Endodermal cell (in vitro differentiated cells): ENCODE results near the gene REM1. TPM values are rescaled to one million over a fixed set of nuclear protein-coding genes. Genes with fewer than 3 reads are reported as not detected.

ENCODE experiments used
- DNase-seq: peaks from one replicate; pipeline ENCODE4 v3.0.0-alpha.2; 2017
- H3K27ac ChIP-seq: 2 replicates; pipeline ENCODE4 v1.5.1; 2013; ENCODE audit warnings: mild to moderate bottlenecking, low read depth, low read length, moderate library complexity
- H3K27me3 ChIP-seq: 2 replicates; pipeline ENCODE4 v1.6.1; 2013; ENCODE audit warnings: mild to moderate bottlenecking, low read length, moderate library complexity; ENCODE audit not compliant: insufficient read depth, control insufficient read depth, poor library complexity, severe bottlenecking
- H3K36me3 ChIP-seq: 2 replicates; pipeline ENCODE4 v1.7.0; 2013; ENCODE audit warnings: mild to moderate bottlenecking, low read length, moderate library complexity; ENCODE audit not compliant: control insufficient read depth, insufficient read depth
- H3K4me1 ChIP-seq: one replicate; pipeline ENCODE4 v1.7.0; 2013; ENCODE audit warnings: low read length; ENCODE audit not compliant: control insufficient read depth, insufficient read depth
- H3K4me3 ChIP-seq: 2 replicates; pipeline ENCODE4 v1.5.1; 2013; ENCODE audit warnings: mild to moderate bottlenecking, low read length, moderate library complexity
- H3K9ac ChIP-seq: 2 replicates; pipeline ENCODE4 v1.6.1; 2013; ENCODE audit warnings: mild to moderate bottlenecking, low read length, moderate library complexity; ENCODE audit not compliant: poor library complexity, severe bottlenecking; ENCODE audit errors: extremely low read depth
- H3K9me3 ChIP-seq: 2 replicates; pipeline ENCODE4 v1.6.1; 2013; ENCODE audit warnings: mild to moderate bottlenecking, low read length, moderate library complexity; ENCODE audit not compliant: control insufficient read depth
- H3K27ac Mint-ChIP-seq: 2 replicates; pipeline ENCODE4 v1.8.0; 2020; ENCODE audit warnings: mixed read lengths
- H3K27me3 Mint-ChIP-seq: 2 replicates; pipeline ENCODE4 v1.8.0; 2021; ENCODE audit warnings: mild to moderate bottlenecking, mixed read lengths; ENCODE audit not compliant: insufficient read depth
- H3K36me3 Mint-ChIP-seq: 2 replicates; pipeline ENCODE4 v1.8.0; 2020; ENCODE audit warnings: low read depth, mixed read lengths
- H3K4me1 Mint-ChIP-seq: 2 replicates; pipeline ENCODE4 v1.8.0; 2020; ENCODE audit warnings: mixed read lengths
- H3K4me3 Mint-ChIP-seq: 2 replicates; pipeline ENCODE4 v1.8.0; 2020; ENCODE audit warnings: mild to moderate bottlenecking, moderate library complexity, mixed read lengths
- H3K9me3 Mint-ChIP-seq: 2 replicates; pipeline ENCODE4 v1.8.0; 2020; ENCODE audit warnings: mild to moderate bottlenecking, mixed read lengths
- CTCF ChIP-seq: fragments of 200-600 bp; sonication (generic); conservative IDR thresholded peaks from 2 replicates; pipeline ENCODE4 v1.5.0; 2021; ENCODE audit warnings: antibody characterized with exemption, mild to moderate bottlenecking
- WGBS, 2 experiments: methylation state at CpG; one replicate each; pipeline versions ENCODE4 v1.1.5 to v1.1.7; 2013; ENCODE audit warnings: missing lambda C conversion rate in 2 of 2, mixed read lengths in 1 of 2; ENCODE audit not compliant: insufficient coverage in 1 of 2, insufficient read length in 1 of 2; 5-methylcytosine and 5-hydroxymethylcytosine counted together
- total RNA-seq, 2 donors: library from RNA; stranded (reverse); fragmentation: NEBNext Ultra II Directional in 1 of 2; extraction: Animal tissue kit (Norgen Biotek cat#: 25700) in 1 of 2; gene quantifications; 2 replicates in 1 of 2; 3 replicates in 1 of 2; pipeline ENCODE4 v1.2.1, GENCODE V29; 2021

REM1 gene
- total RNA-seq, 2 donors from 2014 or later = not detected

- Histone ChIP-seq H3K36me3 (no peaks in the 10 kb centered on the region), H3K9ac (no peak overlapping the region), H3K27ac (no peak overlapping the region), H3K4me3 (no peak overlapping the region), H3K27me3 (no peaks in the 10 kb centered on the region), H3K9me3 (peaks cover 42% of the 10 kb centered on the region), H3K4me1 (no peaks in the 10 kb centered on the region)
- Mint-ChIP-seq H3K27ac (no peak overlapping the region), H3K9me3 (peaks cover 70% of the 10 kb centered on the region), H3K4me1 (no peaks in the 10 kb centered on the region), H3K4me3 (no peak overlapping the region), H3K36me3 (no peaks in the 10 kb centered on the region), H3K27me3 (no peaks in the 10 kb centered on the region)
- 74 to 83% methylated on average over 2 to 4 of the region's 4 CpGs for WGBS, 2 experiments
- DNase-seq = no peak
- TF ChIP-seq CTCF = no peak
Measured at GRCh38 chr20:31430568-31431115, 44.4 kb upstream of the REM1 start.

GRCh38 chr20:31440012-31440659 lies 35.0 kb upstream of the REM1 start, which contains the start of gene DEFB123:
TSS of gene DEFB123 (plus strand) at chr20:31440632. CDS start at chr20:31440699, 67 bp downstream.
- no peaks in the 10 kb centered on the region for H3K27me3 ChIP-seq
- no peaks in the 10 kb centered on the region for H3K36me3 ChIP-seq
- Mint-ChIP-seq H3K4me1 (no peaks in the 10 kb centered on the region), H3K4me3 (no peak within 1 kb of the TSS), H3K27me3 (no peaks in the 10 kb centered on the region), H3K36me3 (no peaks in the 10 kb centered on the region), H3K9me3 (peaks cover 93% of the 10 kb centered on the region), H3K27ac (no peak within 1 kb of the TSS)
- DNase-seq = peak; percentile 52
- no peak within 1 kb of the TSS for H3K27ac ChIP-seq
- no peak within 1 kb of the TSS for H3K9ac ChIP-seq
- H3K4me1 ChIP-seq = no peaks in the 10 kb centered on the region
- WGBS, 2 experiments = 84 to 85% methylated on average over 8 to 16 of the region's 16 CpGs
- peaks cover 57% of the 10 kb centered on the region for H3K9me3 ChIP-seq
- no peak within 1 kb of the TSS for H3K4me3 ChIP-seq
- TF ChIP-seq CTCF = peak; percentile 33

GRCh38 chr20:31446084-31446819 lies 28.8 kb upstream of the REM1 start:
- WGBS, 2 experiments = 75 to 77% methylated on average over 12 of the region's 12 CpGs
- Mint-ChIP-seq H3K36me3 (peaks cover 2% of the 10 kb centered on the region), H3K4me3 (no peak overlapping the region), H3K27ac (no peak overlapping the region), H3K9me3 (peaks cover 90% of the 10 kb centered on the region), H3K4me1 (no peaks in the 10 kb centered on the region), H3K27me3 (no peaks in the 10 kb centered on the region)
- TF ChIP-seq CTCF = no peak
- Histone ChIP-seq H3K9ac (no peak overlapping the region), H3K36me3 (no peaks in the 10 kb centered on the region), H3K27ac (no peak overlapping the region), H3K4me1 (no peaks in the 10 kb centered on the region), H3K9me3 (peaks cover 49% of the 10 kb centered on the region), H3K27me3 (no peaks in the 10 kb centered on the region), H3K4me3 (no peak overlapping the region)
- no peak for DNase-seq
